ENCODE measurements around the gene LYZL4. TPM values are rescaled to one million over a fixed set of nuclear protein-coding genes. Genes with fewer than 3 reads are reported as not detected.

Gene LYZL4, protein sequence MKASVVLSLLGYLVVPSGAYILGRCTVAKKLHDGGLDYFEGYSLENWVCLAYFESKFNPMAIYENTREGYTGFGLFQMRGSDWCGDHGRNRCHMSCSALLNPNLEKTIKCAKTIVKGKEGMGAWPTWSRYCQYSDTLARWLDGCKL
- not detected in 5 replicates for total RNA-seq (2022; extraction: Qiagen RNA extraction; ENCODE audit: low read depth)

DNA sequence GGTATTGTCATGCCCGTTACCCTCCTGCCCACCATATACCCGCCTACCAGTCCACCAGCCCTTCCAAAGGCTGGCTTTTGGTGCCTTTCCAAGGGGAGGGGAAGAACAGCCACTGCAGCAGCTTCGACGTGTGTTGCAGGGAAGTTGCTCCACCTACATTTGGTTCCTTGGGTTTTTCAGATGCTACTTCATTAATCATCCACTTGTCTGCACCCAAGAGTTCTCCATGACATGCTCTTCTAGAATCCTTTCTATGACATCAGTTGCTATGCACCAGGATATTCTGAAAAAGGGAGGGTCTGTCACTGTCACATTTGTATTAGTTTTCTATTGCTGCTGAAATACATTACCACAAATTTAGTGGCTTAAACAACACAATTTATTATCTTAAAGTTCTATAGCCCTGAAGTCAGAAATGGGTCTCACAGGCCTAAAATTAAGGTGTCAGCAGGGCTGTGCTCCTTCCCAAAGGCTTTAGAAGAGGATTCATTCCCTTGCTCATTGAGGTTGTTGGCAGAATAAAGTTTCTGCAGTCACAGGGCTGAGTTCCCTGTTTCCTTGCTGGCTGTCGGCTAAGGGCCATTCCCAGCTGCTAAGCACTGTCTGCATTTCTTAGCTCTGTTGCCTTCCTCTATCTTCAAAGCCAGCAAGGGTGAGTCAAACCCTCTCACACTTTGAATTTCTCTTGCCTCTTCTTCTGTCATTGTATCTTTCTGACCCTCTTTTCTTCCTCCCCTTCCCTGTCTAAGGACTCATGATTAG lies at the start of gene LYZL4:
Gene LYZL4, minus strand, starts transcription at position 241 of the 762 bp plus-strand sequence. CDS start 3,359 bp downstream, outside the sequence.

Other genes with a start within 250 kb of the LYZL4 start
- gene CCK, start 144.4 kb downstream of the LYZL4 start, total RNA-seq (2022; extraction: Qiagen RNA extraction; ENCODE audit: low read depth): 0.98 to 2.0 TPM (median 1.4 TPM) in 5 replicates
- gene VIPR1, start 92.0 kb upstream of the LYZL4 start, total RNA-seq (2022; extraction: Qiagen RNA extraction; ENCODE audit: low read depth): 0.31 to 0.94 TPM (median 0.65 TPM) in 5 replicates
- gene SEC22C, start 171.4 kb upstream of the LYZL4 start, total RNA-seq (2022; extraction: Qiagen RNA extraction; ENCODE audit: low read depth): 29.7 to 35.1 TPM (median 32.8 TPM) in 5 replicates
- 15.8 to 21.8 TPM (median 18.4 TPM) in 5 replicates for gene SS18L2, start 180.2 kb upstream of the LYZL4 start, total RNA-seq (2022; extraction: Qiagen RNA extraction; ENCODE audit: low read depth)
- gene NKTR, start 190.1 kb upstream of the LYZL4 start, total RNA-seq (2022; extraction: Qiagen RNA extraction; ENCODE audit: low read depth): 6.3 to 11.8 TPM (median 11.3 TPM) in 5 replicates
- gene ZBTB47, start 243.1 kb upstream of the LYZL4 start, total RNA-seq (2022; extraction: Qiagen RNA extraction; ENCODE audit: low read depth): 4.6 to 6.6 TPM (median 5.7 TPM) in 5 replicates

Data from A549 treated with GW870086 at 1 μM for 4 hours (cell line).